GM18870 (cell line): ENCODE data around the gene SPANXA1.
"Not testable (repeated sequence)": the region's sequence is repeated elsewhere in the genome, so short reads cannot be mapped to it uniquely, and the experiment has no call there.

Source experiments
- ATAC-seq: cut with Tn5 transposase; IDR thresholded peaks from one replicate; pipeline ENCODE4 v1.9.1; 2021; ENCODE audit warnings: moderate library complexity; ENCODE audit not compliant: unreplicated experiment

Gene SPANXA1

GRCh38 chrX:141584638-141585037 lies at the start of gene SPANXA1:
Gene SPANXA1 (minus strand): TSS chrX:141584738. CDS start chrX:141584678, 60 bp downstream.
- not testable (repeated sequence) for ATAC-seq

- no peak for ATAC-seq
Observed at GRCh38 chrX:141632124-141632523, 47.6 kb upstream of the SPANXA1 start.

- no peak for ATAC-seq
Observed at GRCh38 chrX:141619336-141619735, 34.8 kb upstream of the SPANXA1 start.

- ATAC-seq: no peak
Observed at GRCh38 chrX:141609111-141609510, 24.6 kb upstream of the SPANXA1 start.

- ATAC-seq: not testable (repeated sequence)
Observed at GRCh38 chrX:141589408-141589807, 4.9 kb upstream of the SPANXA1 start, which contains the start of gene SPANXA2. Gene SPANXA2 (plus strand): TSS chrX:141589708. CDS start chrX:141589768, 60 bp downstream.

GRCh38 chrX:141542551-141542950 lies 42.0 kb downstream of the SPANXA1 start:
- not testable (repeated sequence) for ATAC-seq
